WTC11 (cell line): Measurements from ENCODE around the gene TIMM22. TPM values are rescaled to one million over a fixed set of nuclear protein-coding genes. Genes with fewer than 3 reads are reported as not detected.

ENCODE experiments used
- ETV6 ChIP-seq: sonication (generic); formaldehyde crosslinking; IDR thresholded peaks from 2 replicates; pipeline ENCODE4 v1.8.1; 2022; ENCODE audit warnings: mild to moderate bottlenecking, missing genetic modification reagents
- FOXK1 ChIP-seq: sonication (generic); formaldehyde crosslinking; IDR thresholded peaks from 2 replicates; pipeline ENCODE4 v1.8.0; 2022; ENCODE audit warnings: mild to moderate bottlenecking, moderate library complexity, missing genetic modification reagents
- GABPB1 ChIP-seq: sonication (generic); formaldehyde crosslinking; IDR thresholded peaks from 2 replicates; pipeline ENCODE4 v1.8.1; 2023; ENCODE audit warnings: mild to moderate bottlenecking, missing genetic modification reagents
- JAZF1 ChIP-seq: fragments of 250-450 bp; sonication (Bioruptor Pico); IDR thresholded peaks from 2 replicates; pipeline ENCODE4 v1.9.0; 2021; ENCODE audit warnings: moderate library complexity, mild to moderate bottlenecking, inconsistent platforms
- MYBL2 ChIP-seq: sonication (generic); formaldehyde crosslinking; IDR thresholded peaks from 2 replicates; pipeline ENCODE4 v1.8.1; 2023; ENCODE audit warnings: mild to moderate bottlenecking, moderate library complexity, missing genetic modification reagents
- NFYB ChIP-seq: sonication (generic); formaldehyde crosslinking; conservative IDR thresholded peaks from 2 replicates; pipeline ENCODE4 v1.8.0; 2022; ENCODE audit warnings: low read depth, missing genetic modification reagents
- SMAD3 ChIP-seq: sonication (generic); formaldehyde crosslinking; IDR thresholded peaks from 2 replicates; pipeline ENCODE4 v1.8.0; 2022; ENCODE audit warnings: missing genetic modification reagents, mild to moderate bottlenecking, borderline replicate concordance
- TCF7 ChIP-seq: sonication (generic); formaldehyde crosslinking; IDR thresholded peaks from 2 replicates; pipeline ENCODE4 v1.8.0; 2022; ENCODE audit warnings: mild to moderate bottlenecking, low read depth, missing genetic modification reagents, moderate library complexity
- TEAD1 ChIP-seq: sonication (generic); formaldehyde crosslinking; IDR thresholded peaks from 2 replicates; pipeline ENCODE4 v1.8.0; 2022; ENCODE audit warnings: mild to moderate bottlenecking, missing genetic modification reagents
- TP53 ChIP-seq: sonication (generic); formaldehyde crosslinking; IDR thresholded peaks from 2 replicates; pipeline ENCODE4 v1.8.1; 2023; ENCODE audit warnings: mild to moderate bottlenecking, missing genetic modification reagents
- ZNF232 ChIP-seq: sonication (generic); formaldehyde crosslinking; IDR thresholded peaks from 2 replicates; pipeline ENCODE4 v1.8.0; 2022; ENCODE audit warnings: mild to moderate bottlenecking, missing genetic modification reagents
- ZNF263 ChIP-seq: sonication (generic); formaldehyde crosslinking; IDR thresholded peaks from 2 replicates; pipeline ENCODE4 v1.8.1; 2022; ENCODE audit warnings: low read depth, mild to moderate bottlenecking, moderate library complexity, missing genetic modification reagents
- total RNA-seq: library from RNA; stranded (reverse); gene quantifications from 3 replicates; pipeline ENCODE4 v1.2.3, GENCODE V29; 2021
- TF ChIP-seq, protein P1 (sequence below): fragments of 250-450 bp; sonication (Bioruptor Pico); IDR thresholded peaks from 2 replicates; pipeline ENCODE4 v1.9.0; 2021; ENCODE audit warnings: mild to moderate bottlenecking, borderline replicate concordance
- TF ChIP-seq, protein P2 (sequence below): sonication (generic); formaldehyde crosslinking; IDR thresholded peaks from 2 replicates; pipeline ENCODE4 v1.8.1; 2022; ENCODE audit warnings: mild to moderate bottlenecking, missing genetic modification reagents, moderate library complexity, borderline replicate concordance
- TF ChIP-seq, protein P3 (sequence below): fragments of 250-450 bp; sonication (Bioruptor Pico); conservative IDR thresholded peaks from 2 replicates; pipeline ENCODE4 v1.9.0; 2021; ENCODE audit warnings: mild to moderate bottlenecking
- TF ChIP-seq, protein P4 (sequence below): fragments of 250-450 bp; sonication (Bioruptor Pico); IDR thresholded peaks from 2 replicates; pipeline ENCODE4 v1.9.0; 2021; ENCODE audit warnings: mild to moderate bottlenecking
- TF ChIP-seq, protein P5 (sequence below): sonication (generic); formaldehyde crosslinking; IDR thresholded peaks from 2 replicates; pipeline ENCODE4 v1.8.1; 2023; ENCODE audit warnings: mild to moderate bottlenecking, missing genetic modification reagents, borderline replicate concordance

The TIMM22 gene
- total RNA-seq, 1 experiment from 2014 or later: 18.0 TPM

DNA sequence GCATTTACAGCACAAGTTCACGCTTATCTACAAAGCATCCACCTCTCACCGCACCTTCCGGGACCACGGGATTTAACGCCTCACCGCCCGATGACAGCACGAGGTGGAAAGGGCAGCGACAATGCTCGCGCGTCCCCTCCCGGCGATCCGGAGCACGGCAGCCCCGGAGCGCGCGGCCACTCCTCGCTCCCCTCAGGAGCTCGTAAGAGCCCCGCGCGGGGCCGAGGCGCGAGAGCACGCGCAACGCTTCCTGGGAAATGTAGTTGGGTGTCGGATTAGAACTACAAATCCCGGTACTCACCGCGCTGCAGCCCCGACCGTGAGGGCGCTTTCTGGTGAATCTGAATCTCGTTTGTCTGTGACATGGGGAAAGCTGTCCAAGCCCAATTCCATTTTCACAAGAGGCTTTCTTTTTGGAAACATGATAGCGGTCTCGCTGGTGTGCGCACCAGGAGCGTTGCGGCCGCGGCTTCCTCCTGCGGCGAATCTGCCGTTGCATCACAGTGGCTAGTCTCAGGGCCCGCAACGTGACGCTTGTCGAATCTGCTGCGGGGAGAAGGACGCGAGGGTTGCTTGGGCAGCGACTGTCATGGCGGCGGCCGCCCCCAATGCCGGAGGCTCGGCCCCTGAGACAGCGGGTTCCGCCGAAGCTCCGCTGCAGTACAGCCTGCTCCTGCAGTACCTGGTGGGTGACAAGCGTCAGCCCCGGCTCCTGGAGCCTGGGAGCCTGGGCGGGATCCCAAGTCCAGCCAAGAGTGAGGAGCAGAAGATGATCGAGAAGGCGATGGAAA lies at the start of gene TIMM22 (continued):
- TF ChIP-seq, protein P1, sequence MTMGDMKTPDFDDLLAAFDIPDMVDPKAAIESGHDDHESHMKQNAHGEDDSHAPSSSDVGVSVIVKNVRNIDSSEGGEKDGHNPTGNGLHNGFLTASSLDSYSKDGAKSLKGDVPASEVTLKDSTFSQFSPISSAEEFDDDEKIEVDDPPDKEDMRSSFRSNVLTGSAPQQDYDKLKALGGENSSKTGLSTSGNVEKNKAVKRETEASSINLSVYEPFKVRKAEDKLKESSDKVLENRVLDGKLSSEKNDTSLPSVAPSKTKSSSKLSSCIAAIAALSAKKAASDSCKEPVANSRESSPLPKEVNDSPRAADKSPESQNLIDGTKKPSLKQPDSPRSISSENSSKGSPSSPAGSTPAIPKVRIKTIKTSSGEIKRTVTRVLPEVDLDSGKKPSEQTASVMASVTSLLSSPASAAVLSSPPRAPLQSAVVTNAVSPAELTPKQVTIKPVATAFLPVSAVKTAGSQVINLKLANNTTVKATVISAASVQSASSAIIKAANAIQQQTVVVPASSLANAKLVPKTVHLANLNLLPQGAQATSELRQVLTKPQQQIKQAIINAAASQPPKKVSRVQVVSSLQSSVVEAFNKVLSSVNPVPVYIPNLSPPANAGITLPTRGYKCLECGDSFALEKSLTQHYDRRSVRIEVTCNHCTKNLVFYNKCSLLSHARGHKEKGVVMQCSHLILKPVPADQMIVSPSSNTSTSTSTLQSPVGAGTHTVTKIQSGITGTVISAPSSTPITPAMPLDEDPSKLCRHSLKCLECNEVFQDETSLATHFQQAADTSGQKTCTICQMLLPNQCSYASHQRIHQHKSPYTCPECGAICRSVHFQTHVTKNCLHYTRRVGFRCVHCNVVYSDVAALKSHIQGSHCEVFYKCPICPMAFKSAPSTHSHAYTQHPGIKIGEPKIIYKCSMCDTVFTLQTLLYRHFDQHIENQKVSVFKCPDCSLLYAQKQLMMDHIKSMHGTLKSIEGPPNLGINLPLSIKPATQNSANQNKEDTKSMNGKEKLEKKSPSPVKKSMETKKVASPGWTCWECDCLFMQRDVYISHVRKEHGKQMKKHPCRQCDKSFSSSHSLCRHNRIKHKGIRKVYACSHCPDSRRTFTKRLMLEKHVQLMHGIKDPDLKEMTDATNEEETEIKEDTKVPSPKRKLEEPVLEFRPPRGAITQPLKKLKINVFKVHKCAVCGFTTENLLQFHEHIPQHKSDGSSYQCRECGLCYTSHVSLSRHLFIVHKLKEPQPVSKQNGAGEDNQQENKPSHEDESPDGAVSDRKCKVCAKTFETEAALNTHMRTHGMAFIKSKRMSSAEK (CRISPR knock-in tag): no peak
- TF ChIP-seq ZNF232 (CRISPR knock-in tag) (peak; percentile 90), FOXK1 (CRISPR knock-in tag) (peak; percentile 84), NFYB (CRISPR knock-in tag) (0 out of 2 replicates have a peak, but pooled peaks have one; percentile 23), ZNF263 (CRISPR knock-in tag) (no peak), TCF7 (CRISPR knock-in tag) (no peak), SMAD3 (CRISPR knock-in tag) (peak; percentile 84; the same call in 1 of the 2 replicates), ETV6 (CRISPR knock-in tag) (peak; percentile 90), MYBL2 (no peak; the same call in 1 of the 2 replicates), GABPB1 (CRISPR knock-in tag) (peak; percentile 39; the same call in 1 of the 2 replicates), TP53 (CRISPR knock-in tag) (peak; percentile 56; the same call in 1 of the 2 replicates), TEAD1 (CRISPR knock-in tag) (peak; percentile 53; the same call in 1 of the 2 replicates), JAZF1 (no peak)
- TF ChIP-seq, protein P2, sequence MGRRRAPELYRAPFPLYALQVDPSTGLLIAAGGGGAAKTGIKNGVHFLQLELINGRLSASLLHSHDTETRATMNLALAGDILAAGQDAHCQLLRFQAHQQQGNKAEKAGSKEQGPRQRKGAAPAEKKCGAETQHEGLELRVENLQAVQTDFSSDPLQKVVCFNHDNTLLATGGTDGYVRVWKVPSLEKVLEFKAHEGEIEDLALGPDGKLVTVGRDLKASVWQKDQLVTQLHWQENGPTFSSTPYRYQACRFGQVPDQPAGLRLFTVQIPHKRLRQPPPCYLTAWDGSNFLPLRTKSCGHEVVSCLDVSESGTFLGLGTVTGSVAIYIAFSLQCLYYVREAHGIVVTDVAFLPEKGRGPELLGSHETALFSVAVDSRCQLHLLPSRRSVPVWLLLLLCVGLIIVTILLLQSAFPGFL: no peak
- TF ChIP-seq, protein P3, sequence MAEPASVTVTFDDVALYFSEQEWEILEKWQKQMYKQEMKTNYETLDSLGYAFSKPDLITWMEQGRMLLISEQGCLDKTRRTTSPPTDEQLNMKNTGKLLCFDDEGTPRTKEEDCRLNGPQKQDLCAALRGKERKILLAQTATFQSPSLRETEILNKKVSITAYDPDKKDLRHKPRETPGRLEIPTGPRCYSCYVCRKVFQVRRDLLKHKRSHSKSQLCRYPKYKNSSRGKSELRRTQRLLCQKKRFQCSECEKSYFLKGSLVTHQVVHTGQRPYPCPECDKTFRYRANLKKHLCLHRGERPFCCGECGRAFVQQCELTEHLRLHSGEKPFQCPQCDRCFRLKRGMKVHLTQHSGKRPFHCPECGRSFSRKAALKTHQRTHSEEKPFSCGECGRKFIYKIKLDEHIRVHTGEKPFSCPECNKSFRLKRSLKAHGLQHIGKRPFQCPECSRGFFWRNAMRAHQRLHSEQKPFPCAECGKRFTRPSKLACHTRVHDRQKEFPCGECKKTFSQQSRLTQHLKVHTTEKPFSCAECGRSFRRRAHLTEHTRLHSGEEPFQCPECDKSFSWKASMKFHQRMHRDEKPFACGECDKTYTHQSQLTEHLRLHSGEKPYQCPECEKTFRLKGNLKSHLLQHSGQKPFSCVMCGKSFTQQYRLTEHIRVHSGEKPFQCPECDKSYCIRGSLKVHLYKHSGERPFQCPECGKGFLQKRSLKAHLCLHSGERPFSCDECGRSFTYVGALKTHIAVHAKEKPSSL (CRISPR knock-in tag): no peak
- TF ChIP-seq, protein P4, sequence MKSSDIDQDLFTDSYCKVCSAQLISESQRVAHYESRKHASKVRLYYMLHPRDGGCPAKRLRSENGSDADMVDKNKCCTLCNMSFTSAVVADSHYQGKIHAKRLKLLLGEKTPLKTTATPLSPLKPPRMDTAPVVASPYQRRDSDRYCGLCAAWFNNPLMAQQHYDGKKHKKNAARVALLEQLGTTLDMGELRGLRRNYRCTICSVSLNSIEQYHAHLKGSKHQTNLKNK (CRISPR knock-in tag): no peak
- TF ChIP-seq, protein P5, sequence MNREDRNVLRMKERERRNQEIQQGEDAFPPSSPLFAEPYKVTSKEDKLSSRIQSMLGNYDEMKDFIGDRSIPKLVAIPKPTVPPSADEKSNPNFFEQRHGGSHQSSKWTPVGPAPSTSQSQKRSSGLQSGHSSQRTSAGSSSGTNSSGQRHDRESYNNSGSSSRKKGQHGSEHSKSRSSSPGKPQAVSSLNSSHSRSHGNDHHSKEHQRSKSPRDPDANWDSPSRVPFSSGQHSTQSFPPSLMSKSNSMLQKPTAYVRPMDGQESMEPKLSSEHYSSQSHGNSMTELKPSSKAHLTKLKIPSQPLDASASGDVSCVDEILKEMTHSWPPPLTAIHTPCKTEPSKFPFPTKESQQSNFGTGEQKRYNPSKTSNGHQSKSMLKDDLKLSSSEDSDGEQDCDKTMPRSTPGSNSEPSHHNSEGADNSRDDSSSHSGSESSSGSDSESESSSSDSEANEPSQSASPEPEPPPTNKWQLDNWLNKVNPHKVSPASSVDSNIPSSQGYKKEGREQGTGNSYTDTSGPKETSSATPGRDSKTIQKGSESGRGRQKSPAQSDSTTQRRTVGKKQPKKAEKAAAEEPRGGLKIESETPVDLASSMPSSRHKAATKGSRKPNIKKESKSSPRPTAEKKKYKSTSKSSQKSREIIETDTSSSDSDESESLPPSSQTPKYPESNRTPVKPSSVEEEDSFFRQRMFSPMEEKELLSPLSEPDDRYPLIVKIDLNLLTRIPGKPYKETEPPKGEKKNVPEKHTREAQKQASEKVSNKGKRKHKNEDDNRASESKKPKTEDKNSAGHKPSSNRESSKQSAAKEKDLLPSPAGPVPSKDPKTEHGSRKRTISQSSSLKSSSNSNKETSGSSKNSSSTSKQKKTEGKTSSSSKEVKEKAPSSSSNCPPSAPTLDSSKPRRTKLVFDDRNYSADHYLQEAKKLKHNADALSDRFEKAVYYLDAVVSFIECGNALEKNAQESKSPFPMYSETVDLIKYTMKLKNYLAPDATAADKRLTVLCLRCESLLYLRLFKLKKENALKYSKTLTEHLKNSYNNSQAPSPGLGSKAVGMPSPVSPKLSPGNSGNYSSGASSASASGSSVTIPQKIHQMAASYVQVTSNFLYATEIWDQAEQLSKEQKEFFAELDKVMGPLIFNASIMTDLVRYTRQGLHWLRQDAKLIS (CRISPR knock-in tag): 0 out of 2 replicates have a peak, but pooled peaks have one; percentile 58
